Epithelial cell of proximal tubule (primary cell): ENCODE results near the gene TESMIN. TPM values are rescaled to one million over a fixed set of nuclear protein-coding genes. Genes with fewer than 3 reads are reported as not detected.

Source experiments
- DNase-seq: peaks from one replicate; pipeline ENCODE4 v3.0.0-alpha.2; 2011; ENCODE audit warnings: low read depth
- H3K4me3 ChIP-seq: 2 replicates; pipeline ENCODE4 v1.5.1; 2011; ENCODE audit warnings: low read depth, mild to moderate bottlenecking, low read length
- CTCF ChIP-seq: conservative IDR thresholded peaks from 2 replicates; pipeline ENCODE4 v1.5.1; 2012; ENCODE audit warnings: low read depth, mild to moderate bottlenecking, low read length
- total RNA-seq: library from RNA; depleted of rRNA; stranded (reverse); fragments of >200 nt; gene quantifications from 2 replicates; pipeline ENCODE4 v1.2.3, GENCODE V29; 2015

TESMIN gene
- total RNA-seq, 1 donor from 2014 or later: 8.2 TPM

DNA sequence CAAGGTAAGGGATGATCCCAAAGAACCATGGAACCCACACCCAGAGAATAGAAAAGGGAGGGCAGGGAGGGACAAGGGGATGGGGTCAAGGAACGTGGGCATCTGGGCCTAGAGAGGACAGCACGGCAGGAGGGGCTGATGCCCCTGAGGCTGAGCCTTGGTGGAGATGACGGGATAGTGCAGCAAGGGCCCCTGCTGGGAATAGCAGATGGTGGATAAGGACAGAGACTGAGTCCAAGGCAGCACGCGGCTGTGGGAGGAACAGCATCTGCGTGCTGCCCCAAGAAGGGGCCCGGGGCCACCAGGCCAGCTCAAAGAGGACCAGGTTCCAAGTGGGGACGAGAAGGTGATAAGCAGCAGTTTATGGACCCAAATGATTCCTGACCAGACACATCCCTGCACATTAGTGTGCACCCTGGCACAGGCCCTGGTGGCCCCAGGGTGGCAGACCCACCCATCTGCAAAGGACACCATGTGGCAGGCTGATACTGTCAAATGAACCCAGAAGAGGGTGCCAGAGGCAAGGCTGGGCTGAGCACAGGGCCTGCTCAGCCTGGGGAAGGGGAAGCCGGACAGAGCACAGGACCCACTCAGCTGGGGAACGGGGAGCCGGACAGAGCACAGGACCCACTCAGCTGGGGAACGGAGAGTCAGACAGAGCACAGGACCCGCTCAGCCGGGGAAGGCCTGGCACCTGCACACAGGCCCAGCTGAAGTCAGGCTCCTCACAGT lies 12.8 kb upstream of the TESMIN start:
- TF ChIP-seq CTCF: peak; percentile 19
- DNase-seq: no peak
- no peak overlapping the region for H3K4me3 ChIP-seq

GRCh38 chr11:68763181-68763721 lies 11.9 kb upstream of the TESMIN start:
- no peak for TF ChIP-seq CTCF
- no peak for DNase-seq
- no peak overlapping the region for H3K4me3 ChIP-seq

DNA sequence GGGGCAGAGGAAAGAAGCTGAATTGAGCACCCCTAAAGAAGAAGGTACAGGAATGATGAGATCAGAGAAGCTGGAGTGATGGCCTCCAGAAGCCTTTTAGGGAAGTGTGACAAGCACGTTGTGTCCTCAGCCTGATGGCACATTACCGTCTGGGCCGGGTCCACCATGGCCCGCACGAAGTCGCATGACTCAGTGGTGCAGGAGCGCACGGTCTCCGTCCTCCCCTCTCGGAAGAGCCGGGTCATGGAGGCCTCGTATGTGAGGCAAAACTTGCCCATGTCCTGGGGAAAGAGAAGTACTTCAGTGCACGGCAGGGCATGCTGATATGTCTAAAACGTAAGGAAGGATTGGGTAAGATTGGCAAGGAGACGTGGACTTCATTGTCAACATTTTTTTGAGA lies 11.2 kb upstream of the TESMIN start:
- no peak for TF ChIP-seq CTCF
- DNase-seq: no peak
- H3K4me3 ChIP-seq: no peak overlapping the region

DNA sequence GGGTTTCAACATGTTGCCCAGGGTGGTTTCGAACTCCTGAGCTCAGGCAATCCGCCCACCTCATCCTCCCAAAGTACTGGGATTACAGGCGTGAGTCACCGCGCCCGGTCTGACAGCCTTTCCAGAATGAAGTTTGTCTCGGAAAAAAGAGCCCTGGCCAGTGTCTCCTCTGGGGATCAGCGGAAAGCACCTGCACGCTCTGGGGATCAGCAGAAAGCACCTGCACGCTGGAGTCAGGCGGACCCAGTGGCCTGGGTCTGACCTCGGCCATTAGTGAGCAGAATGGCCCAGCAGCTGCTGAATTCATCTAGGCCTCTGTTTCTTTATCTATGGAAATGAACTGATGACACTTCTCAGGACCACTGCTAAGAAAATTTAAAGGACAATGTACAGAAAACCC lies 10.5 kb upstream of the TESMIN start:
- DNase-seq: no peak
- TF ChIP-seq CTCF: no peak
- no peak overlapping the region for H3K4me3 ChIP-seq

DNA sequence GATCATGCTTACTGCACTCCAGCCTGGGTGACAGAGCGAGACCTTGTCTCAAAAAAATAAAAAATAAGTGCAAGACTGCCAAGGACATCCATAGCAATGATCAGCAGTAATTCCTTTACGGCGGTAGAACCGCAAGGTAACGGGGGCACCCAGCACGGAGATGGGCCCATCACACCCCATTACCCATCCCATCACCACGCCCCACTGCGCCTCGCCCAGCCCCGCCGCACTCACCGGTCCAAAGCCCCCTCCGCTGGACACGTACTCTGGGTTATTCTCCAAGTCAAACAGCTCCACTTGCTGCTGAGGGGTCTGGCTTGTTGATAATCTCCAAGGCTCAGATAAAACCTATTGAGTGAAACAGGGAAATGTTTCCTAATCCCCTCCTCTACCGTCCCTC lies 8.7 kb upstream of the TESMIN start:
- TF ChIP-seq CTCF: no peak
- no peak overlapping the region for H3K4me3 ChIP-seq
- DNase-seq: no peak

GRCh38 chr11:68757711-68758110 lies 6.4 kb upstream of the TESMIN start:
- no peak for DNase-seq
- TF ChIP-seq CTCF: no peak
- H3K4me3 ChIP-seq: no peak overlapping the region
